Smooth muscle cell of the brain vasculature (primary cell): ENCODE results near the gene PLA2G3.

Source experiments
- DNase-seq: peaks from one replicate; pipeline ENCODE4 v3.0.0-alpha.2; 2012; ENCODE audit warnings: low read depth, low spot score

Gene PLA2G3

GRCh38 chr22:31088233-31088986, 51.9 kb downstream of the PLA2G3 start:
- no peak for DNase-seq

- no peak for DNase-seq
Measured at GRCh38 chr22:31087744-31088215, 52.5 kb downstream of the PLA2G3 start.

GRCh38 chr22:31086703-31087330, 53.5 kb downstream of the PLA2G3 start:
- no peak for DNase-seq

GRCh38 chr22:31085928-31086327, 54.4 kb downstream of the PLA2G3 start:
- DNase-seq: no peak

- no peak for DNase-seq
Measured at GRCh38 chr22:31085493-31085824, 54.8 kb downstream of the PLA2G3 start.

- DNase-seq: no peak
Measured at GRCh38 chr22:31084811-31085492, 55.4 kb downstream of the PLA2G3 start.
